Right lobe of liver (tissue), 4 donors: ENCODE measurements around the gene OSMR.

Source experiments
- CTCF ChIP-seq, 4 donors: fragments of 200-600 bp in 3 of 4; fragments of 450-650 bp in 1 of 4; IDR thresholded peaks; one replicate each; pipeline versions ENCODE4 v1.5.1 to v1.8.0; 2016 to 2022; ENCODE audit warnings: antibody characterized with exemption in 4 of 4, mild to moderate bottlenecking in 2 of 4
- POLR2A ChIP-seq: fragments of 450-650 bp; IDR thresholded peaks from one replicate; pipeline ENCODE4 v1.6.1; 2017; ENCODE audit warnings: antibody characterized with exemption, mild to moderate bottlenecking
- donor health status: DM: no; HTN: no; CAD: no.
- donor health status: DM: no; HTN: no; CAD: no.
- donor health status: DM: no; HTN: yes; CAD: no.

- no peak for TF ChIP-seq CTCF (IDR thresholded peaks at IDR 0.05)
- TF ChIP-seq POLR2A, result no peak
Measured at GRCh38 chr5:38953426-38954012, 107.7 kb downstream of the OSMR start.
